ENCODE measurements around the gene KLHDC7B.

GRCh38 chr22:50564289-50564688, 18.6 kb downstream of the KLHDC7B start:
- TF ChIP-seq CTCF (IDR thresholded peaks at IDR 0.05) (no peak), POLR2AphosphoS5 (IDR thresholded peaks at IDR 0.05) (no peak), POLR2A (IDR thresholded peaks at IDR 0.05; ENCODE audit: low read depth) (no peak)
